Activated T-helper 2 cell treated with anti-CD3 and anti-CD28 coated beads, Interferon-gamma antibody, Interleukin-2, Interleukin-4, amounts not matched to agents 10 μg/mL and 5 μg/mL and 100 μg/mL, durations not matched to agents 14 hours and 24 hours and 36 hours (primary cell): Measurements from ENCODE around the gene PPP1R1B. TPM values are rescaled to one million over a fixed set of nuclear protein-coding genes. Genes with fewer than 3 reads are reported as not detected.

Source experiments
- DNase-seq: peaks from one replicate; pipeline ENCODE4 v3.0.0; 2021; ENCODE audit warnings: low spot score
- H3K27ac Mint-ChIP-seq: one replicate; pipeline ENCODE4 v1.8.0; 2021; ENCODE audit warnings: mixed read lengths
- H3K27me3 Mint-ChIP-seq: one replicate; pipeline ENCODE4 v1.8.0; 2021; ENCODE audit warnings: low read depth, mixed read lengths
- H3K36me3 Mint-ChIP-seq: one replicate; pipeline ENCODE4 v1.8.0; 2021; ENCODE audit warnings: low read depth, mixed read lengths
- H3K4me1 Mint-ChIP-seq: one replicate; pipeline ENCODE4 v1.8.0; 2021; ENCODE audit warnings: low read depth, mixed read lengths
- H3K4me3 Mint-ChIP-seq: one replicate; pipeline ENCODE4 v1.8.0; 2021; ENCODE audit warnings: low read depth, mild to moderate bottlenecking, moderate library complexity, mixed read lengths
- H3K9me3 Mint-ChIP-seq: one replicate; pipeline ENCODE4 v1.8.0; 2021; ENCODE audit warnings: mixed read lengths
- intact Hi-C: fragments of 100-400 bp; cut with micrococcal nuclease; formaldehyde crosslinking; loops from one replicate; pipeline ENCODE4 v1.15.1; 2023
- total RNA-seq: library from RNA; stranded (reverse); gene quantifications from 2 replicates; pipeline ENCODE4 v1.2.3, GENCODE V29; 2022

PPP1R1B gene
- total RNA-seq, 1 donor from 2014 or later: not detected

DNA sequence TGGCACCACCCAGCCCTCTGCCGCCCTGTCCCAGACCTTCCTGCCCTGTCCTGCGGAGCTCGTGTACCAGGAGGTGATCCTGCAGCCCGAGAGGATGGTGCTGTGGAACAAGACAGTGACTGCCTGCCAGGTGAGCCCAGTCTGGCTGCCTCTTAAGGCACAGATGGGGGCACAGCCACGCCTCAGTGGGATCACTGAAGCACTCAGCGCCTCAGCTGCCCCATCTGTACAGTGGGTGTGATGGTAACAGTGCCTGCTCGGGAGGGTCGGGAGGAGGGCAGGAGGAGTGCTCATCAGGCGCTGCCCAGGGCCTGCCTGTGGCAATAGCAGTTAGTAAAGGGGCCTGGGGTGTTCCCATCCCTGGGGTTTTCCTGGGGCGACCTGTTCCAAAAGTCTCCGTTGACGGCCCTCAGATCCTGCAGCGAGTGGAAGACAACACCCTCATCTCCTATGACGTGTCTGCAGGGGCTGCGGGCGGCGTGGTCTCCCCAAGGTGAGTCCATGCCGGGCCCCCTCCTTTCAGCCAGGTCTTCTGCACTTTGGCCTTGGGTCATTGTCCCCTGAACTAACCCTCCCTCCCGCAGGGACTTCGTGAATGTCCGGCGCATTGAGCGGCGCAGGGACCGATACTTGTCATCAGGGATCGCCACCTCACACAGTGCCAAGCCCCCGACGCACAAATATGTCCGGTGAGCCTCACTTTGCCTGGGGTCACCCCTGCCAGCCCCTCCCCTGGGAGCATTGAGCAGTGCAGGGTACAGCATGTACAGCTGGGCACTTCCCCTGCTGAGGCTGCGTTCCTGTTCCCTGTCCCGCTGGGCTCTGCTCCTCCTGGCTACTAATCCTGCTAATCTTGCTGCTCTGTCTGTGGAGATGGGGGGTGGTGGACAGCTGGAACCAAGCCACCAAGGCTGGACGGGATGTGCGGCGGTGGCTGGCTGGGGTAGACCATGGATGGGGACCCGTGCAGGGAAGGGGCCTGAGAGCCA is 33.9 kb downstream of the PPP1R1B start:
- H3K9me3 Mint-ChIP-seq: no peaks in the 10 kb centered on the region
- H3K36me3 Mint-ChIP-seq: peaks cover 20% of the 10 kb centered on the region
- no peaks in the 10 kb centered on the region for H3K4me1 Mint-ChIP-seq
- H3K27ac Mint-ChIP-seq: no peak overlapping the region
- no peaks in the 10 kb centered on the region for H3K27me3 Mint-ChIP-seq
- intact Hi-C loops: no loop called here
- H3K4me3 Mint-ChIP-seq: no peak overlapping the region
- DNase-seq: no peak

DNA sequence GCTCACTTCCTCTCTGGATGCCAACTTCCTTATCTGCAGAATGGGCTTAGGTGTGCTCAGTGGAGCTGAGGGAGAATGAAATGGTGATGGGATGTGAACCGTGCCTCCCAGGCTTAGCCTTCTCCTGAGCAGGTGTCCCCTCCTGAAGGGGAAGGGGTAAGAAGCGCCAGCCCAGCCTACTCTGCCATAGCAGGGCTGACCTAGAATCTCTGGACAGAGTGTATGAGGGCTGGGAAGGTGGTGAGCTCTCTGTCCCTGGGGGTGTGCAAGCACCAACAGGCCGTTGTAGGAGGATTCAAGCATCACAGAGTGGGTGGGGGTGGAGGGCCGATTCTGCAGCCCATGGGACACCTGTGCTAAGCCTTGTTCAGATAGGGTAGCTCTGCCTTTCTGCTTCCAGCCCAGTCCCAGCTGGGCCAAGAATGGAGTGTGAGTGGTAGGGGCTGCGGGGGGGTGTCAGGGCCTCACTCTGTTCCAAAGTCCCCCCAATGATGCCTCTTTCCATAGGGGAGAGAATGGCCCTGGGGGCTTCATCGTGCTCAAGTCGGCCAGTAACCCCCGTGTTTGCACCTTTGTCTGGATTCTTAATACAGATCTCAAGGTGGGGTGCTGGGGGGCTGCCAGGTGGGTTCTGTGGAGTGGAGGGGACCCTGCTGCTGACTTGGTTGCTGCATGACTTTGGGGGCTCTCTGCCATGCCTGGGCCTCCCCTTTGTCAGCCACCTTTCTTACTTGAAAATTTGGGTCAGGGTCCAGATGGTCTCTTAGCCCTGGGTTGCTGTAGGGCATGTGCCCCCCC is 35.2 kb downstream of the PPP1R1B start:
- Mint-ChIP-seq H3K27ac (no peak overlapping the region), H3K27me3 (peaks cover 8% of the 10 kb centered on the region), H3K4me3 (no peak overlapping the region), H3K36me3 (peaks cover 19% of the 10 kb centered on the region), H3K9me3 (no peaks in the 10 kb centered on the region), H3K4me1 (no peaks in the 10 kb centered on the region)
- intact Hi-C loops: no loop called here
- DNase-seq: no peak

DNA sequence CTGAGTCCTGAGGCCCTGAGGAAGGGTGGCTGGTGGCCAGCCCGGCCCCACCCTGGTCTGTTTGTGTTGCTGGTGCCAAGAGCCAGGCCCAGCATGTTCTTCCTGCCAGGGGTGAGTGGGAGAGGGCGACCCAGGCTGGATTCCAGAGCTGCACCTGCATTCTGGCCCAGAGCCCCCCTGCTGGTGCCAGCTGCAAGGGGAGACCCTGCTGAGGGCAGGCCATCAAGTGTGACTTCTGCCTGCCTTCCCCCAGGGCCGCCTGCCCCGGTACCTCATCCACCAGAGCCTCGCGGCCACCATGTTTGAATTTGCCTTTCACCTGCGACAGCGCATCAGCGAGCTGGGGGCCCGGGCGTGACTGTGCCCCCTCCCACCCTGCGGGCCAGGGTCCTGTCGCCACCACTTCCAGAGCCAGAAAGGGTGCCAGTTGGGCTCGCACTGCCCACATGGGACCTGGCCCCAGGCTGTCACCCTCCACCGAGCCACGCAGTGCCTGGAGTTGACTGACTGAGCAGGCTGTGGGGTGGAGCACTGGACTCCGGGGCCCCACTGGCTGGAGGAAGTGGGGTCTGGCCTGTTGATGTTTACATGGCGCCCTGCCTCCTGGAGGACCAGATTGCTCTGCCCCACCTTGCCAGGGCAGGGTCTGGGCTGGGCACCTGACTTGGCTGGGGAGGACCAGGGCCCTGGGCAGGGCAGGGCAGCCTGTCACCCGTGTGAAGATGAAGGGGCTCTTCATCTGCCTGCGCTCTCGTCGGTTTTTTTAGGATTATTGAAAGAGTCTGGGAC is 36.0 kb downstream of the PPP1R1B start:
- no peaks in the 10 kb centered on the region for H3K9me3 Mint-ChIP-seq
- intact Hi-C loops: no loop called here
- no peak overlapping the region for H3K4me3 Mint-ChIP-seq
- no peaks in the 10 kb centered on the region for H3K4me1 Mint-ChIP-seq
- peaks cover 9% of the 10 kb centered on the region for H3K27me3 Mint-ChIP-seq
- H3K27ac Mint-ChIP-seq: no peak overlapping the region
- DNase-seq: no peak
- peaks cover 18% of the 10 kb centered on the region for H3K36me3 Mint-ChIP-seq

DNA sequence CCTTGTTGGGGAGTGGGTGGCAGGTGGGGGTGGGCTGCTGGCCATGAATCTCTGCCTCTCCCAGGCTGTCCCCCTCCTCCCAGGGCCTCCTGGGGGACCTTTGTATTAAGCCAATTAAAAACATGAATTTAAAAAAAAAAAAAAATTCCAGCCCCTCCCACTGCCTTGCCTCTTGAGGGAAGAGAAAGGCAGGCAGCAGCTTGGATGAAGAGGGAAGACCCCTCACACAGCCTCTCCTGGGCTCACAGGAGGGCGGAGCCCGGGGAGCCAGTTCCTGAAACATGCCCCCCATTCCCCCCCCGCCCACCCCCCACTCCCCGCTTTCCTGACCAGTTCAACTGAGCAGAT is 36.6 kb downstream of the PPP1R1B start:
- Mint-ChIP-seq H3K4me3 (no peak overlapping the region), H3K27ac (no peak overlapping the region), H3K9me3 (no peaks in the 10 kb centered on the region), H3K36me3 (peaks cover 12% of the 10 kb centered on the region), H3K27me3 (peaks cover 9% of the 10 kb centered on the region), H3K4me1 (no peaks in the 10 kb centered on the region)
- DNase-seq: no peak
- intact Hi-C loops: no loop called here

DNA sequence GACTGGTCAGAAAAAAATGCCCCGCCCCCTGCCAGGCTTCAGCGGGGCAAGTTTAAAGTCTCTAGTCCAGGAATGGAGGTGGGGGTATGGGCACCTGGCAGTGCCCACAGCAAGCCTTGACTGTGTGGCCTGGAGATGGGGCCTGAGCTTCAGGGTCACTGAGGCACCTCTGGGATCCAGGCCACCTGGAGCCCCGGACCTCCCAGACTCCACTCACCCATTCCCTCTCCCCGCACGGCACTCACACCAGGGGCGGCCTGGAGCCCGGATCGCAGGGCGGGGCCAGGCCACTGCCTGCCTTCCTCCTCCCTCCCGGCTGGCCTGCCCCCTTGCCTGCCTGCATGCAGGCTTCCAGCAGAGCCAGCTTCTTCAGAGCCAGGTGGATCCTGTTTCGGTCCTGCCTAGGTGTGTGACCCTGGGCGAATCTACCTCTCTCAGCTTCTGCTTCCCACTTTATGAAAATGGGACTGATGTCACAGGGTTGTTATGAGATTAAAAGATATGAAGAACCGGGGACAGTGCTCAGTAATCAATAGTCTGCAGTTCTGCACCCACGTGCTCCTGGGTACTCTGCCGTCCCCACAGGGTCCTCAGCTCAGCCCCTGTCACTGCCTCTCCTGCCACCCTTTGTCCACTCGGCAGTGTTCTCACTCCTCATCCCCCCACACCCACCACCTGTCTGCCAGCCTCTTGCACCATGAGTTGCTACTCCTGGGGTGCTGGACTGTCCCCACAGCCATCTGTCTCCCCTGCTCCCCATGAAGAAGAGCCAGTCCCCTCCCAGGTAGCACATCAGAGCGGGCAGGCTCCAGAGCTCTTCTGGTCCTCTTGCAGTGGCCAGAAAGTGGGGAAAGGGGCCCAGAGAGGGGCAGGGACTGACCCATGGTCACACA is 37.2 kb downstream of the PPP1R1B start:
- H3K4me1 Mint-ChIP-seq: peaks cover 4% of the 10 kb centered on the region
- H3K36me3 Mint-ChIP-seq: peaks cover 12% of the 10 kb centered on the region
- intact Hi-C loops: no loop called here
- no peak overlapping the region for H3K4me3 Mint-ChIP-seq
- no peak overlapping the region for H3K27ac Mint-ChIP-seq
- no peak for DNase-seq
- peaks cover 14% of the 10 kb centered on the region for H3K27me3 Mint-ChIP-seq
- H3K9me3 Mint-ChIP-seq: no peaks in the 10 kb centered on the region

DNA sequence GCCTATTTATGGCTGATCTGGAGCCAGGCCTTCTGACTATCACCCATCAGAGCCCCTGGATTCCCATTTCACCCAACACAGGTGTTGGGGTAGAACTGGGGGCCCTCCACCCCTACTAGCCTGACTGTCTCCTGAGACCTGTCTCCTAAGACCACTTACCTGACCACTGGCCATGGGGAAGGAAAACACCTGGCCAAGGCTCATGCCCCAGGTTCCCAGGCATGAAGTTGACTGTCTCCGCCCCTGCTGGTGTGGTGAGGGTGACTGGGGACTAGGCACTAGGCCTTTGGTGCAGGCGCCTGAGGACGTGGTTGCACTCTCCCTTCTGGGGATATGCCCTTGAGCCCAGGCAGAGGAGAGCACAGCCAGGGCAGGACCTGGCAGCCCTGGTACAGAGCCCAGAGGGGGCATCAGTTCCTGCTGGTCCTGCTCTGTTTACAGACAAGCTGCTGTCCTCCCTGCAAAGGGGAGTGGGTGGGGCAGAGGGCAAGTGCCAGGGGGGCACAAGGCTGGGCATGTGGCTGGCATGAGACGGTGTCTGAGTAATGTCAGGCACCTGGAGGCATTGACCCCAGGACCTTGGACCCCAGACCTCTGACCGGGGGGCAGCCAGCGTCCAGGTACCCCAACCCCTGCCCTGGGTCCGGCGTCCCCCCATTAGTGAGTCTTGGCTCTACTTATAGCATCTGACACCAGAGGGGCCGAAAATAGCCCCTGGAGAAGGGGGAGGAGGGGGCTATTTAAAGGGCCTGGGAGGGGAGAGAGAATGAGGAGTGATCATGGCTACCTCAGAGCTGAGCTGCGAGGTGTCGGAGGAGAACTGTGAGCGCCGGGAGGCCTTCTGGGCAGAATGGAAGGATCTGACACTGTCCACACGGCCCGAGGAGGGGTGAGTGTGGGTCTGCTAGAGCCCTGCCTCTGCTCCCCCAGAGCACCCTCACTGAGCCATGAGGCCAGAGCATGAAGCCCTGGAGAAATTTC is 38.1 kb downstream of the PPP1R1B start, which contains the start of gene TCAP:
Gene TCAP (plus strand): TSS at position 769 of the 981 bp plus-strand sequence. CDS start 11 bp downstream, at position 780.
- no peak for DNase-seq
- H3K9me3 Mint-ChIP-seq: no peaks in the 10 kb centered on the region
- intact Hi-C loops: no loop called here
- H3K27ac Mint-ChIP-seq: no peak within 1 kb of the TSS
- peaks cover 4% of the 10 kb centered on the region for H3K4me1 Mint-ChIP-seq
- no peak within 1 kb of the TSS for H3K4me3 Mint-ChIP-seq
- H3K27me3 Mint-ChIP-seq: peaks cover 18% of the 10 kb centered on the region
- H3K36me3 Mint-ChIP-seq: peaks cover 12% of the 10 kb centered on the region

DNA sequence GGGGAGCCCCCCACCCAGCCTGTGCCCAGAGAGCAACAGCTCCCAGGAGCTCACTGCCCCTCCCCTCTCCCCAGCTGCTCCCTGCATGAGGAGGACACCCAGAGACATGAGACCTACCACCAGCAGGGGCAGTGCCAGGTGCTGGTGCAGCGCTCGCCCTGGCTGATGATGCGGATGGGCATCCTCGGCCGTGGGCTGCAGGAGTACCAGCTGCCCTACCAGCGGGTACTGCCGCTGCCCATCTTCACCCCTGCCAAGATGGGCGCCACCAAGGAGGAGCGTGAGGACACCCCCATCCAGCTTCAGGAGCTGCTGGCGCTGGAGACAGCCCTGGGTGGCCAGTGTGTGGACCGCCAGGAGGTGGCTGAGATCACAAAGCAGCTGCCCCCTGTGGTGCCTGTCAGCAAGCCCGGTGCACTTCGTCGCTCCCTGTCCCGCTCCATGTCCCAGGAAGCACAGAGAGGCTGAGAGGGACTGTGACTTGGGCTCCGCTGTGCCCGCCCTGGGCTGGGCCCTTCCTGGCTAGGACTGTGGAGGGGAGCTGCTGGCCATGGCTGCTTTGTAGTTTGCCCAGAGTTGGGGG is 39.0 kb downstream of the PPP1R1B start:
- peaks cover 4% of the 10 kb centered on the region for H3K4me1 Mint-ChIP-seq
- no peak overlapping the region for H3K4me3 Mint-ChIP-seq
- H3K36me3 Mint-ChIP-seq: peaks cover 7% of the 10 kb centered on the region
- H3K27me3 Mint-ChIP-seq: peaks cover 22% of the 10 kb centered on the region
- no peak overlapping the region for H3K27ac Mint-ChIP-seq
- DNase-seq: no peak
- no peaks in the 10 kb centered on the region for H3K9me3 Mint-ChIP-seq
- intact Hi-C loops: no loop called here

DNA sequence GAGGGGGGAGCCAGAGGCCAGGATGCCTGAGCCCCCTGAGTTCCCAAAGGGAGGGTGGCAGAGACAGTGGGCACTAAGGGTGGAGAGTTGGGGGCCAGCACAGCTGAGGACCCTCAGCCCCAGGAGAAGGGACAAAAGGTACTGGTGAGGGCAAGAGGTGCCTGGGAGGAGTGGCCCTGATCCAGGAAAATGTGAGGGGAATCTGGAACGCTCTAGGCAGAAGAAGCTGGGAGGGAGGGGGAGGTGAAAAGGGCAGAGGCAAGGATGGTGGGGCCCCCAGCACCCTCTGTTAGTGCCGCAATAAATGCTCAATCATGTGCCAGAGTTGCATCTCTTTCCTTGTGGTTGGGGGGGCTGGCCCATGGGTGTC is 39.5 kb downstream of the PPP1R1B start:
- no peak for DNase-seq
- Mint-ChIP-seq H3K27me3 (peaks cover 22% of the 10 kb centered on the region), H3K36me3 (peaks cover 2% of the 10 kb centered on the region), H3K27ac (no peak overlapping the region), H3K4me3 (no peak overlapping the region), H3K4me1 (peaks cover 4% of the 10 kb centered on the region), H3K9me3 (no peaks in the 10 kb centered on the region)
- intact Hi-C loops: no loop called here

DNA sequence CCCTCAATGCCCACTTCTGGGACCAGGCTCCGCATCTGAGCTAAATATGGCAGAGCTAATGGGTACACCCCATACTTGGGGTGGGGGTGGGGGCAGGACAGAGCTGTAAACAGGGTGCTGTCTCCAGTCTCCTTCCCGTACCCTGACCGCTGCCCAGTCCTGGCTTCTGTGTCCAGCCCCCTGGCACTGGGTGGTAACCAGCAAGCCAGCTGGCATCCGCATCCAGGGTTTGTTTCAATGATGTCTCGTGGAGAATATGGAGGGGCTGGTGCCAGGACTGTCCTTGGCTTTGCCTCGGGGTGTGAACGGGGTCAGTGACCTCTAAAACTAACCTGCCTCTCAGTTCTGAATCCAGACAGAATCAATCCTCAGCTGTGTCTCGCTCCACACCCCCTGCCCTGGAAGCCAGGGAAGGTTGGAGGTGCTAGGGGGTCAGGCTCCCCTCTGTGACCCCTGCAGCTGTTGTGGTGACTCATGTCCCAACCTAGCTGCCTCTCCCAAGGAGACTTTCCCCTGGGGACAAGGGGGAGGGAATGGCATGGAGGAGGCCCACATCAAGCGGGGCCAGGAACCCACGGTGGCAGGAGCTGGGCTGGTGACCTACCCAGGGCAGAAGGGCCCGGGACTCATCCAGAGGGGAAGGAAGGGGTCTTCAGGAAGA is 40.0 kb downstream of the PPP1R1B start:
- no peaks in the 10 kb centered on the region for H3K36me3 Mint-ChIP-seq
- no peaks in the 10 kb centered on the region for H3K9me3 Mint-ChIP-seq
- DNase-seq: no peak
- no peak overlapping the region for H3K4me3 Mint-ChIP-seq
- peaks cover 4% of the 10 kb centered on the region for H3K4me1 Mint-ChIP-seq
- peaks cover 22% of the 10 kb centered on the region for H3K27me3 Mint-ChIP-seq
- no peak overlapping the region for H3K27ac Mint-ChIP-seq
- intact Hi-C loops: no loop called here

DNA sequence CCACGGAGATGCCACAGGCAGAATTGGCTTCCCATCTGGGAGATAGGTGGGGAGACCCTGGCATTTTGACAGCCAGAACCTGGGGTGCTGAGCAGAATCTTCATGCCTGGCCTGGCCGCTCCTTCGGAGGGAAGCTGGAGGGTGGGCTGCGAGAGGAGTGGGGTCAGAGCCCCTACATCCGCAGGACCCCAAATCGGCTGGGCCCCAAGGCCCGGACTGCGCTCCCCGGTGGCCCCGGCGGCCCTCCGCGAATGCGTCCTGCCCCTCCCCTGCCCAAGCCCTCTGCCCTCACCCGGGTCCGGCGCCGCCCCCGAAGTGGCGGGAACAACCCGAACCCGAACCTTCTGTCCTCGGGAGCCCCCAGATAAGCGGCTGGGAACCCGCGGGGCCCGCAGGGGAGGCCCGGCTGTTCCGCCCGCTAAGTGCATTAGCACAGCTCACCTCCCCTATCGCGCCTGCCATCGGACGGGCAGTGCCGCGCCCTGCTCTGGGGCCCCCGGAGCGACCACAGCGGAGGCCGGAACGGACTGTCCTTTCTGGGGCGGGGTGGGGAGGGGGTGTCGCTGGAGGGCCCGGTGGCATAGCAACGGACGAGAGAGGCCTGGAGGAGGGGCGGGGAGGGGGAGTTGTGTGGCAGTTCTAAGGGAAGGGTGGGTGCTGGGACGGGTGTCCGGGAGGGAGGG is 40.7 kb downstream of the PPP1R1B start:
- Mint-ChIP-seq H3K4me3 (no peak overlapping the region), H3K27me3 (peaks cover 22% of the 10 kb centered on the region), H3K36me3 (no peaks in the 10 kb centered on the region), H3K9me3 (no peaks in the 10 kb centered on the region), H3K27ac (no peak overlapping the region), H3K4me1 (peaks cover 6% of the 10 kb centered on the region)
- DNase-seq: no peak
- intact Hi-C loops: no loop called here
